22Rv1 (cell line): Measurements from ENCODE around the gene VMP1.

ENCODE experiments used
- ZFX ChIP-seq: fragments of 450-650 bp; IDR thresholded peaks from 2 replicates; pipeline ENCODE4 v1.6.1; 2017; ENCODE audit warnings: antibody characterized with exemption, borderline replicate concordance
- TF ChIP-seq, protein P1 (sequence below): fragments of 450-650 bp; IDR thresholded peaks from 2 replicates; pipeline ENCODE4 v1.5.1; 2017; ENCODE audit warnings: mild to moderate bottlenecking

DNA sequence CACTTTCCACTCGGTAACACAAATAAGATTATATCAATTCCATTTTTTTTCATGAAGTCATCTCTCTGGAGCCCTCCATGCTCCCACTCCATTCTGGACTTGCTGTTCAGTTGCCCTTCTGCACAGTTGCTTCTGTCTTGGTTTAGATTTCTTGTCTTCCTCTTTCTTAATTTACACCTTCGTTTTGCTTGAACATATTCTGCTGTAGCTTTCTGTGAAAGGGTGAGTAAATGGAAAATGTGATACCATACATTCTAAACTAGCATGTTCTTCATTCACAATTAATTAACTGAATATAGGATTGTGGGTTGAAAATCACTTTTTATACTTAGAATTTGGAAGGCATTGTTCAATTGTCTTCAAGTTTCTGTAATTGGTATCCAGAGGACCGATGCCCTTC, 69.6 kb downstream of the VMP1 start:
- TF ChIP-seq, protein P1, sequence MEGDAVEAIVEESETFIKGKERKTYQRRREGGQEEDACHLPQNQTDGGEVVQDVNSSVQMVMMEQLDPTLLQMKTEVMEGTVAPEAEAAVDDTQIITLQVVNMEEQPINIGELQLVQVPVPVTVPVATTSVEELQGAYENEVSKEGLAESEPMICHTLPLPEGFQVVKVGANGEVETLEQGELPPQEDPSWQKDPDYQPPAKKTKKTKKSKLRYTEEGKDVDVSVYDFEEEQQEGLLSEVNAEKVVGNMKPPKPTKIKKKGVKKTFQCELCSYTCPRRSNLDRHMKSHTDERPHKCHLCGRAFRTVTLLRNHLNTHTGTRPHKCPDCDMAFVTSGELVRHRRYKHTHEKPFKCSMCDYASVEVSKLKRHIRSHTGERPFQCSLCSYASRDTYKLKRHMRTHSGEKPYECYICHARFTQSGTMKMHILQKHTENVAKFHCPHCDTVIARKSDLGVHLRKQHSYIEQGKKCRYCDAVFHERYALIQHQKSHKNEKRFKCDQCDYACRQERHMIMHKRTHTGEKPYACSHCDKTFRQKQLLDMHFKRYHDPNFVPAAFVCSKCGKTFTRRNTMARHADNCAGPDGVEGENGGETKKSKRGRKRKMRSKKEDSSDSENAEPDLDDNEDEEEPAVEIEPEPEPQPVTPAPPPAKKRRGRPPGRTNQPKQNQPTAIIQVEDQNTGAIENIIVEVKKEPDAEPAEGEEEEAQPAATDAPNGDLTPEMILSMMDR = no peak
- no peak for TF ChIP-seq ZFX
